DND-41 (cell line): ENCODE results near the gene CCL27.

Source experiments
- ATAC-seq: fragments of 200-7000 bp; cut with Tn5 transposase; 3 replicates; pipeline ENCODE4 v1.9.1; 2021; ENCODE audit warnings: low read depth; ENCODE audit not compliant: insufficient read depth
- DNase-seq: peaks from one replicate; pipeline ENCODE4 v3.0.0-alpha.2; 2020
- H2AFZ ChIP-seq: 2 replicates; pipeline ENCODE4 v1.6.0; 2012; ENCODE audit warnings: low read depth, low read length
- H3K27ac ChIP-seq: 2 replicates; pipeline ENCODE4 v1.5.1; 2012; ENCODE audit warnings: low read length, inconsistent platforms
- H3K27me3 ChIP-seq: fragments of 200-600 bp; sonication (generic); 2 replicates; pipeline ENCODE4 v1.6.0; 2012; ENCODE audit warnings: low read length, mild to moderate bottlenecking, inconsistent platforms; ENCODE audit not compliant: insufficient read depth, poor library complexity
- H3K36me3 ChIP-seq: 2 replicates; pipeline ENCODE4 v1.5.1; 2012; ENCODE audit warnings: low read length, inconsistent platforms; ENCODE audit not compliant: insufficient read depth
- H3K4me1 ChIP-seq: 2 replicates; pipeline ENCODE4 v1.5.1; 2012; ENCODE audit warnings: mild to moderate bottlenecking, low read length; ENCODE audit not compliant: insufficient read depth
- H3K4me2 ChIP-seq: 2 replicates; pipeline ENCODE4 v1.6.0; 2012; ENCODE audit warnings: mild to moderate bottlenecking, moderate library complexity, low read length, inconsistent platforms; ENCODE audit not compliant: insufficient read depth
- H3K4me3 ChIP-seq, 2 experiments: fragments of 200-600 bp in 1 of 2; shearing (Covaris generic) in 1 of 2; 2 replicates each; pipeline ENCODE4 v1.5.1; 2012 to 2016; ENCODE audit warnings: inconsistent platforms in 2 of 2, low read length in 2 of 2, mild to moderate bottlenecking in 2 of 2, low read depth in 1 of 2, moderate library complexity in 1 of 2
- H3K79me2 ChIP-seq: 2 replicates; pipeline ENCODE4 v1.6.0; 2012; ENCODE audit warnings: low read length, inconsistent platforms; ENCODE audit not compliant: insufficient read depth
- H3K9ac ChIP-seq: 2 replicates; pipeline ENCODE4 v1.6.0; 2012; ENCODE audit warnings: low read depth, mild to moderate bottlenecking, inconsistent platforms, low read length, moderate library complexity
- H3K9me3 ChIP-seq: 2 replicates; pipeline ENCODE4 v1.5.1; 2012; ENCODE audit warnings: low read length, moderate library complexity, mild to moderate bottlenecking, inconsistent platforms; ENCODE audit not compliant: insufficient read depth, severe bottlenecking
- H4K20me1 ChIP-seq: 2 replicates; pipeline ENCODE4 v1.6.0; 2012; ENCODE audit warnings: low read length; ENCODE audit not compliant: insufficient read depth
- EZH2 ChIP-seq: IDR thresholded peaks from 3 replicates; pipeline ENCODE4 v1.6.1; 2012; ENCODE audit warnings: borderline replicate concordance, low read depth, mild to moderate bottlenecking, moderate library complexity, low read length, inconsistent platforms; ENCODE audit not compliant: severe bottlenecking
- TF ChIP-seq, protein P1 (sequence below): IDR thresholded peaks from 2 replicates; pipeline ENCODE4 v1.5.1; 2012; ENCODE audit warnings: borderline replicate concordance, low read length, moderate library complexity, mild to moderate bottlenecking; ENCODE audit not compliant: poor library complexity, severe bottlenecking; ENCODE audit errors: extremely low read depth

Gene CCL27

GRCh38 chr9:34658461-34658860, 4.0 kb downstream of the CCL27 start:
- no peak for ATAC-seq
- Histone ChIP-seq H4K20me1 (no peaks in the 10 kb centered on the region), H3K4me3 (no peak overlapping the region), H3K27me3 (no peaks in the 10 kb centered on the region), H3K4me2 (no peak overlapping the region), H3K79me2 (no peaks in the 10 kb centered on the region), H3K27ac (no peak overlapping the region), H2AFZ (no peak overlapping the region), H3K4me1 (peaks cover 14% of the 10 kb centered on the region), H3K36me3 (no peaks in the 10 kb centered on the region), H3K9me3 (no peaks in the 10 kb centered on the region), H3K9ac (no peak overlapping the region)
- TF ChIP-seq, protein P1, sequence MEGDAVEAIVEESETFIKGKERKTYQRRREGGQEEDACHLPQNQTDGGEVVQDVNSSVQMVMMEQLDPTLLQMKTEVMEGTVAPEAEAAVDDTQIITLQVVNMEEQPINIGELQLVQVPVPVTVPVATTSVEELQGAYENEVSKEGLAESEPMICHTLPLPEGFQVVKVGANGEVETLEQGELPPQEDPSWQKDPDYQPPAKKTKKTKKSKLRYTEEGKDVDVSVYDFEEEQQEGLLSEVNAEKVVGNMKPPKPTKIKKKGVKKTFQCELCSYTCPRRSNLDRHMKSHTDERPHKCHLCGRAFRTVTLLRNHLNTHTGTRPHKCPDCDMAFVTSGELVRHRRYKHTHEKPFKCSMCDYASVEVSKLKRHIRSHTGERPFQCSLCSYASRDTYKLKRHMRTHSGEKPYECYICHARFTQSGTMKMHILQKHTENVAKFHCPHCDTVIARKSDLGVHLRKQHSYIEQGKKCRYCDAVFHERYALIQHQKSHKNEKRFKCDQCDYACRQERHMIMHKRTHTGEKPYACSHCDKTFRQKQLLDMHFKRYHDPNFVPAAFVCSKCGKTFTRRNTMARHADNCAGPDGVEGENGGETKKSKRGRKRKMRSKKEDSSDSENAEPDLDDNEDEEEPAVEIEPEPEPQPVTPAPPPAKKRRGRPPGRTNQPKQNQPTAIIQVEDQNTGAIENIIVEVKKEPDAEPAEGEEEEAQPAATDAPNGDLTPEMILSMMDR: no peak
- no peak for TF ChIP-seq EZH2
- no peak for DNase-seq

DNA sequence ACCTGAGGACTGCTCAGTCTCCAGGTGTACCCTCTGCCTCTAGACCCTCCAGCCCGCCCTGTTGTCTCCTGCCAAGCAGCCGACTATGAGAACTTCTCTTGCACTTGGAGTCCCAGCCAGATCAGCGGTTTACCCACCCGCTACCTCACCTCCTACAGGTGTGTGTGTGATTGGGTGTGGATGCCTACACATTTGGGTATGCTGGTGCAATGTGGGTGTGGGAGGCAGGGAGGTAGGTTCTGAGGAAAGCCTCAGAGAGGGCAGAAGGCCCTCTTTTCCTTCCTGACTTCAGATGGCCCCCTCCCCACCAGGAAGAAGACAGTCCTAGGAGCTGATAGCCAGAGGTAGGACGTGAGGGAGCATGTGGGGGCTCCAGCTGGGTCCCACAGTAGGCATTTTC, 5.5 kb downstream of the CCL27 start:
- no peaks in the 10 kb centered on the region for H3K4me1 ChIP-seq
- H4K20me1 ChIP-seq: no peaks in the 10 kb centered on the region
- H3K79me2 ChIP-seq: no peaks in the 10 kb centered on the region
- no peaks in the 10 kb centered on the region for H3K9me3 ChIP-seq
- no peak overlapping the region for H3K4me3 ChIP-seq
- no peak overlapping the region for H3K4me2 ChIP-seq
- H2AFZ ChIP-seq: no peak overlapping the region
- ATAC-seq: no peak
- H3K9ac ChIP-seq: no peak overlapping the region
- no peak for DNase-seq
- no peaks in the 10 kb centered on the region for H3K36me3 ChIP-seq
- no peaks in the 10 kb centered on the region for H3K27me3 ChIP-seq
- TF ChIP-seq EZH2: no peak
- TF ChIP-seq, protein P1: no peak
- H3K27ac ChIP-seq: no peak overlapping the region

DNA sequence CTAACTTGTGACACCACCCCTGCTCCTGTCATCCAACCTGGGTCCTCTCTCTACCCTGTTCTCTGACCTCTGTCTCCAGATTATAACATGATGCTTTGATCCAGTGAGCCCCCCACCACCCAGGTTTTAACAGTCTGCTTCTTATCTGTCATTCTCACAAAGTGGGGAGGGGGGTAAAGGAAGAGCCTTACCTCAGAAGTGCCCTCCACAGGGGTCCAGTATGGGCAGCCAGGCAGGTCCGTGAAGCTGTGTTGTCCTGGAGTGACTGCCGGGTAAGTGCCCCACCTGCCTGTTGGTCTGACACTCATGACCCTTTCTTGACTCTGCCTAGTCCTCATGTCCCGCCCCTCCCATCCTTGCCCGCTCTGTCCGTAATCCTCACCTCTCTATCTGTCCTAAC, 7.1 kb downstream of the CCL27 start:
- no peaks in the 10 kb centered on the region for H3K79me2 ChIP-seq
- ATAC-seq (no peak), DNase-seq (no peak)
- no peak overlapping the region for H3K4me2 ChIP-seq
- H3K9me3 ChIP-seq: no peaks in the 10 kb centered on the region
- H3K4me3 ChIP-seq: no peak overlapping the region
- 0 out of 2 replicates have a peak, but pooled peaks cover 2% of the 10 kb centered on the region for H3K36me3 ChIP-seq
- no peak overlapping the region for H3K9ac ChIP-seq
- H4K20me1 ChIP-seq: no peaks in the 10 kb centered on the region
- no peak overlapping the region for H3K27ac ChIP-seq
- H3K4me1 ChIP-seq: no peaks in the 10 kb centered on the region
- no peak overlapping the region for H2AFZ ChIP-seq
- TF ChIP-seq EZH2: no peak
- TF ChIP-seq, protein P1: no peak
- H3K27me3 ChIP-seq: no peaks in the 10 kb centered on the region
